Testis (tissue), 2 donors: Measurements from ENCODE around the gene UBR3.

Source experiments
- CTCF ChIP-seq, 3 experiments: fragments of 450-650 bp in 2 of 3; fragments of 200-600 bp in 1 of 3; sonication (generic) in 1 of 3; IDR thresholded peaks; one replicate each; pipeline ENCODE4 v1.5.1; 2016 to 2019; ENCODE audit warnings: antibody characterized with exemption in 3 of 3, mild to moderate bottlenecking in 2 of 3, moderate library complexity in 1 of 3
- POLR2A ChIP-seq: fragments of 450-650 bp; IDR thresholded peaks from one replicate; pipeline ENCODE4 v1.6.1; 2017; ENCODE audit warnings: antibody characterized with exemption, mild to moderate bottlenecking, moderate library complexity

- no peak for TF ChIP-seq CTCF (IDR thresholded peaks at IDR 0.05)
- no peak for TF ChIP-seq POLR2A
These were observed 286.1 kb downstream of the UBR3 start for GRCh38 chr2:170113168-170113894.
